Subcutaneous adipose tissue (tissue), 4 donors: ENCODE data around the gene PLPP4. TPM values are rescaled to one million over a fixed set of nuclear protein-coding genes. Genes with fewer than 3 reads are reported as not detected.

Source experiments
- CTCF ChIP-seq: fragments of 450-650 bp; IDR thresholded peaks from one replicate; pipeline ENCODE4 v1.5.1; 2016; ENCODE audit warnings: low read depth, mild to moderate bottlenecking, control low read depth, antibody characterized with exemption, moderate library complexity
- total RNA-seq, 4 donors: library from RNA; depleted of rRNA; stranded (reverse); fragments of >200 nt; gene quantifications; one replicate each; pipeline ENCODE4 v1.1.0, GENCODE V29; 2016

The PLPP4 gene
- total RNA-seq, 4 donors from 2014 or later = 2.5 TPM; not detected in 3

DNA sequence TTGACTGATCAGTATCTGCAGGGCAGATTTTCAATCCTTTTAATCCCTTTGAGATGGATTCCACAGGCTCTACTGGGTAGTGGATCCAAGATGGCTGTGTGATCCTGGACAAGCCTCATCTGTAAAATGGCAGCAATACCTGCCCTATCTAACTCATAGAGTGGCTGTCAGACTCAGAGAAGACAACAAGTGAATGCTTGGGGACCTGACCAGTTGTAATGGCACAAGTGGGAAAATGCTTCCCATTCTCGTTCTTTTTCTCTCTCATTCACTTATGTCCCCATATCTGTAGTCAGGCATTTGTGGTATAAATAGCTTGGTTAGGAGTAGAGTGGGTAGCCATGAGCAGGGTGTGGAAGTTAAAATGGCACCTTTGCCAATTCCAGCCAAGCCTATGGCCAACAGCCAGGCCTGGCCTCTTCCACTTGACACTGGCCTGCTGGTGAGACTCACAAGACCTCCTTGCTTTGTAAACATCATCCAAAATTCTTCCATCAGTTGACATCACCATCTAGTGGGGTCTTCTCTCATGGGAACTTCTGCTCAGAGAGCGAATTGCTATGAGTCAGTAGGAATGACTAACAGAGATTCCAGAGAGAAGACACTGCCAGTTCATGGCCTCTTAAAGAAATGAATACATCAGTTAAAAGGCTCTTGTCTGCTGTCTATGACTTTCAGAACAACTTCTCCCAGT, 150.1 kb downstream of the PLPP4 start:
- TF ChIP-seq CTCF = no peak

DNA sequence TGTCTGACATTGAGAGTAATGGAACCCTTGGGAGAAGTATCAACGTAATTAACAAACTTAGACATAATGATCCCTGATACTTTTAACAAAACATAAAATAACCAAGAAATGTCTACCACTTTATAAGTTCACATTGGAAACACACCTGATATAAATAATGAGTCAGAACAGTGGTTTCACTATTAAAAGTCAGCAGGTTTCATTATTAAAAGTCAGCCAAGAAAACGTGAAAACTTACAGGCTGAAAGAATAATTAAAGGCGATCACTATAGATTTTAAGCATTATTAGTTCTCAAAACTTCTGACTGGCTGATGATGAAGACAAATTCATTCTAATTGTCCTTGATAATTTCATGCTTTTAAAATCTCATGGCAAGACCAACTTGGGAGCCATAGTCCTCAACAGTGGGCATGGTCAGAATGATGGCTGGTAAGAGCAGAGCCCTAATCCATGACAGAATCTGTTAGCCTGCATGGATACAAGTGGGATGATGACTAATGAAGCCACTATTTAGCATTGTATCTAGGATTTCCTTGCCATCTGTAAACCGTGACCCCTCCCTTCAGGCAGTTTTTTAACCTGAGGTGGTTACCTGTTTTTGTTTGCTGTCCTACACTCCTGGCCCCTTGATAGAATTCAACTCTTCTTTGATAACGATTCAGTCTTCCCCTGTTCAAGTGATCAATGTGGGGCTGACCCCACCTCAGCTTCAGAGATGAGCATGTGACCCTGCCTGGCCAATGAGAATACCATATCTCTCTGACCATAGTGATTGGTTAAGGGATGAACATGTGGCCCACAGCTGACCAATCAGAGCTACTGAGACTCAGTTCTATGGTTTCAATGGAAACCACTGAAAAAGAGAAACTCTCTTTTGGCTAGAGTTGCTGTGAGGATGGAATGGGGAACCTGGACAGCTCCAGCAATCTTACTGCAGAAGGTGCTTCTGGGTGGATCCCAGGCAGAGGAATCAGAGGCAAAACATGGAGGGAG, 151.0 kb downstream of the PLPP4 start:
- no peak for TF ChIP-seq CTCF

- TF ChIP-seq CTCF = no peak
These were observed 152.0 kb downstream of the PLPP4 start for GRCh38 chr10:120609006-120609405.

DNA sequence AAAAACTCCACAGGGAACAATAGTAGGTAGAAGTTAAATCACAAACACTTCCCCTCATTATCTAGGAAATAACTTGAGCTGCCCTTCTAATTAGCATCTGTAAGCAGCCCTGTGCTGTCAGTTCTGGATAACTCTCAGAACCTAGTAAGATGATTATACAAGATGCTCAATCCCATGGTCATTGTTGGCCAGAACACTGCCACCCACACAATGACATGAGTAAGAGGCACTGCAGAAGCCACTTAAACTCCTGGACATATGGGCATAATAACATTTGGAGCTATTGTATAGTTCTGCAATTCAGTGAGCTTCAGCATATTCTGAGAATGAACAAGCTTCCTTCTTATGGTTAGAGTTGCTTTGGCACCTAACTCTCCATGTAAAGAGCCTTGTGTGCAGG, 153.8 kb downstream of the PLPP4 start:
- TF ChIP-seq CTCF = no peak

- no peak for TF ChIP-seq CTCF
These were observed 155.7 kb downstream of the PLPP4 start for GRCh38 chr10:120612756-120613155.

DNA sequence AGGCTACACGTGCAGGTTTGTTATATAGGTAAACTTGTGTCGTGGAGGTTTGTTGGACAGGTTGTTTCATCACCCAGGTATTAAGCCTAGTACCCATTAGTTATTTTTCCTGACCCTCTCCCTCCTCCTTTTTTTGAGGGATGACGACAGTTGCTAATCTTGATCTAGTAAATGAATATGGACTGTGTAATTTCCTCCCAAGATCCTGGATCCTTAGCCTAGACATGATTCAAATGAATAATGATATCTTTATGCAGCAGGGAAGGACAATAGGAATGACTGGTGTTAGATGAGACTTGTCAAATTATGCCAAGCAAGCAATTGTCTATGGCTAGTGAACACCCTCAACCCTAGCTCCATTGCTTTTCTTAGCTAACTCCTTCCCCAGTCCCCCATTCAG, 156.2 kb downstream of the PLPP4 start:
- TF ChIP-seq CTCF = no peak

DNA sequence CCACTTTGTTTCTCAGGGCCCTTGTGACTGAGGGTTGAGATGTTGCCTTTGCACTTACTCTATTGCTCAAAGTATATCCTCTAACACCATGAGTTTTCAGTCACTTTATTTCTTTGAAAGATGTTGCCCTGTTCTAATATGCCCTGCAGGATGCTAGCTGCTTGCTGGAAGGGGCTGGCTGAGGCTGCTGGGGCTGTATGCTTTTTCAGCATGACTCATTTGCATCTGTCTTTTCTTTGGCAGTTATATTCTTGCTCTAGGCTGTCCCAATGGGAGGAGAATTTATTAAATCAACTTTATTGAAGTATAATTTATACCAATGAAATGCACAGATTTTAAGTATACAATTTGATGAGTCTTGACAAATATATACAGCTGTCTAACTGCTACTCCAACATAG, 157.7 kb downstream of the PLPP4 start:
- TF ChIP-seq CTCF = no peak
